ENCODE data around the gene NRXN2.

NRXN2 gene

DNA sequence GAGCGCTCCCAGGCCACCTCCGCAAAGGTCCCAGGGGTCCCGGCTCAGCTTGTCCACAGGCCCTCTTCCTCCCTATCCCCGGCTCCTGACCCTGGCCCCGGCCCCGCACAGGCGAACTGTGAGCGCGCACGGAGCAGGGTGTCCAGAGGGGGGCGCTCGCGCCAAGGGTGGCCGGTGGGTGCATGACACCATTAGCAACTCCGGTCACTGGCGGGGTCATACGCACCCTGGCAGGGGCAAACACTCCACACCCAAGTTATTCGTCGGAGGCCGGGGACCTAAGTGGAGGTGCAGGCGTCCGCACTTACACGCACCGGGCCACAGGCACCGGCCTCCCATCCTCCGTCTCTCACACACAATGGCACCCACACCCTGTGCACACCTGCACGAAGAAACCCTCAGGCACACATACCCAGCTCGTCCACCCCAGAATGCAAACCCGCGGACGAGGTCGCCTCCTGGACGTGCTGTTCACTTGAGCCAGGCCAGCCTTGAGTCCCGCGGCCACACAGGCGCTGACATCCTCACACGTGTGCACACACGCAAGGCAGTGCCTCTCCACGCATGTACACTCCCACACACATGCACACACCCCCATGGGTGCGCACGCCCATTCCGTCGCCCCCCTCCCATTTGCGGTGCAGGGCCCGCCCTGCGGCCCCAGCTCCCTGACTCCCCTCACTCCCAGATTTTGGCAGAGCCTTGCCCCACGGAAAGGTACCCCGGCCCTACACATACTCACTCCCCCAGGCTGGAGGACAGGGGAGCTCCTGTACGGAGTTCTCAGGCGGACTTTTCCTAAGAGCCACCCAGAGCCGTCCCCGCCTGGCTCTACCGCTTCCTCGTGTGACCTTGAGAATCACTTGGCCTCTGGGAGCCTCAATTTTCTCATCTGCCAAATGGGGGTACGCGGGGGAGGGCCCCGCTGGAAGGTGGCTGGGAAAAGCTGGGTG lies 20.9 kb upstream of the NRXN2 start, which contains the start of gene RASGRP2:
Gene RASGRP2 (minus strand): TSS at position 552 of the 953 bp plus-strand sequence. CDS start 1,276 bp downstream, outside the sequence.
- peak; percentile 69 to 73 for DNase-seq (ENCODE audit: low read depth in 2 of 2)

DNA sequence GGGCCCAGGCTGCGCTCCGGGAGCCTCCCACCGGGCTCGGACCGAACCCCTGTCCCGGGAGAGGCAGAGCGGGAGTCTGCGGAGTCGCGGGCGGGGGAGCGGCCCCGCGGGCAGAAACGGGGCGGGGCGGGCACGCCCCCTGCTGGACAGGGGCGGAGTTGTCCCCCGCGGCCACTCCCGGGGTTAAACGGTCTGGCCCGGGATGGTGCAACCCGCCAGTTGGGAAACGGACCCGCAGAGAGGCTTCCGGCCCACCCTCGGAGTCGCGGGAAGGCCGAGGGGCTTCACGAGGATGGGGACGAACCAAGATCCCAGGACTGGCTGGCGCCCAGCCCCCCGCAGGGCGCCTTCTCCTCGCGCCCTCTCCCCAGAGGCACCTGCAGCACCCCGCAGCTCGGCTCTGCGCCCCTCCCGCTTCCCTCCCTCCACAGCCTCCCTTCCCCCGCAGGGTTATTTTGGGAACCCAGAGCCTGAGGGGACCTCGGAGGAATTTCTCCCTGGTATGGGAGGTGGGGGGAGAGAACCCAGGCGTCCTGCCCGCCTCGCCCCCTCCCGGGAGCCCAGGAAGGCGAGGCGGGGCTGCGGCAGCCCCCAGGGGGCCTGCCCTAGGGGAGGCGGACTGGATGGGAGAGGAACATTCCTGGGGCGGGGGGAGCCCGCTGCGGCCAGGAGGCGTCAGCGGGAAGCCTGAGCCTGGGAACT lies 20.0 kb upstream of the NRXN2 start:
- DNase-seq (ENCODE audit: low read depth in 2 of 2) = peak; percentile 66 to 68

DNA sequence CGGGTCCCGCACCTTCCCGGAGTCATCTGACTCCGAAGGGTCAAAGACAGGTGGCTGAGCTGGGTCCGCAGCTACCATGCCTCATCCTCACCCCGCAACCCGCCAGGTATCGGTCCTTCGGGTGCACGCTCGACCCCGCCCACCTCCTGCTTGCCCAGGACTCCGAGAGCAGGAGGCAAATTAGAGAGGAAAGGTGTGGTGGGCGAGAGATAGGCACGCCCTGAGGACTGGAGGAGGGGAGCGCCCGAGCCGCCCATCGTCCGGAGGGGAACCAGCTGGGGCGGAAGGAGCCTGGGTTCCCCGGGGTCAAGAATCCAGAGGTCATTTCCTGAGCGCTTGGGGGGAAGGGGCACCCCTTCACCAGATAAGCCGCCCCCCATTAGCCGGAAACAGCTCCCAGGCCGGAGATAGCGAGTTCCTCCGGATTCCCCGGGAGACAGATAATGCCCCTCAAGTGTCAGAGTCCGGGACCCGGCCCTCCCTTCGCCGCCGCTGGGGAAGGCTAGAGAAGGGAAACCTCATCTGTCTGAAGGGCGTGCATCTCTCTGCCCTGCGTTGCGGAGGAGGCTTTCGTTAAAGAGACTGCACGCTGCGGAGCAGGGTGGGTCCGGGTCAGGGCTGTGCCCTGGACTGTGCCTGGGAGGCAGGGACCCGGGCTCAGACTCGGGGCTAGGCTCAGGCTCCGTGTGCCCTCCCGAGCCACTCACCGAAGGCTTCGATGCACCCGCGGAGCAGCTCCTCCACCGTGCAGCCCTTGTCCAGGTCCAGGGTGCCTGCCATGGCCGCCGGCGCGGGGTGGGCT lies 19.3 kb upstream of the NRXN2 start:
- DNase-seq (ENCODE audit: low read depth in 2 of 2) = no peak

DNA sequence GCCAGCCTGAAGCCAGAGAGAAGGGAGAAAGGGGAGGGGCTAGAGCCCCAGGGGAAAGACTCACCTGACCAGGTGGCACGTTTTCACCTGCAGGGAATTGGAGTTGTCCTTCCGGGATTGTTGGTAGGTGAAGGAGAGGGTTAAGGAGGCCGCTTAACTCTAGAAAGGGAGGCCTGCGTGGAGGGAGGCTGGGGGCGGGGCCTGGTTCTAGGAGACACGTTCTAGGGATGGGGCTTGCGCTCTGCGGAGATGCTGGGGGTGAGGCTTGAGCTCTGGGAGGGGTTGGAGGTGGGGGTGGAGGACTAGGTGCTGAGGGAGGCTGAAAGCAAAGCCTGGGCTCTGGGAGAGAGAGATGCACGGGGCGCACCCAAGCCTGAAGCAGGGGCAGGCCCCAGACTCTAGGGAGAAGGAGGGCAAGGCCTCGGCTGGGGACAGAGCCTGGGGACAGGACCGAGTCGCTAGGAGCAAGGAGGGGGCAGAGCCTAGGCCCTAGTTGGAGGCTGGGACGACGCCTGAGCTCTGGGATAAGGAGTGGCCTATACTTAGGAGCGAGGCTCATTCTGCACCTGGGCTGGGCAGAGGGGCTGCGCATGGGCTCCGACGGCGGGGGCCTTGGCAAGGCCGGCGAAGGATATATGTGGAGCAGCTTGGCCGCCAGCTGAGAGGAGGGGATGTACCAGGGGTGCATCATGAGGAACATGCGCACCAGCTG lies 18.5 kb upstream of the NRXN2 start:
- DNase-seq (ENCODE audit: low read depth in 2 of 2) = no peak

DNA sequence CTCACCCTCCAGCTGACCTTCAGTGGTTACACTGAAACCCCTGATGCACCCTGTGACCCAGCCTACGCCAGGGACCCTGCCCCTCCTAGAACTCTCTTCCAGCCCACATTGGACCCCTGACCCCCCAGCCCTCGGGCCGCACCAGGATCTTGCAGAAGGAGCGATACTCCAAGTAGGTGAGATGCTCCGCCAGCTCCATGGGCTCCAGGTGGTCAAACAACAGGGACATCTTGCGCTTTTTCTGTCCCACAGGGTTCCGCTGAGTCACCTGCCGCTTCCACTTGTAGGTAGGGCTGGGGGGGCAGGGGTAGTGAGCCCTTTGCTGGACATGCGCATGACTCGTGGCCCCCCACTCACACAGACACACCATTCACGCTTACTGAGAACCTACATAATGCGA lies 16.9 kb upstream of the NRXN2 start:
- DNase-seq (ENCODE audit: low read depth in 2 of 2) = no peak

DNA sequence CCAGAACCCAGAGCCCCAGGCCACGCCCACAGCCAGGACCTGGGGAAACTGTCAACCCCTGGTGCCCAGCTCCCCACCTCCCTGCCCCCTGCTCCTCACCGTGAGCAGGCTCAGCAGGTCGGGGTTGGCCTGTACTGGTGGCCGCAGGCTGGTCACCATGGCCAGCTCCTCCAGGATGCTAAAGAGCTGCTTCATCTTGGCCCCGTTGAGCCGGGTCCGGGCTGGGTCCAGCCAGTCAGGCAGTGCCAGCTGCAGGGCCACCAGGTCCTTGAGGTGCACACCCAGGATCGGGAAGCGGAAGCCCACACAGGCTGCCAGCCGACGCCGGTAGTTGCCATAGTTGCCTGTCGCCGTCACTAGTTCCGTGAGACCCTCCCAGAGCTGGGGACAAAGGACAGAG lies 13.7 kb upstream of the NRXN2 start:
- DNase-seq (ENCODE audit: low read depth in 2 of 2) = no peak

DNA sequence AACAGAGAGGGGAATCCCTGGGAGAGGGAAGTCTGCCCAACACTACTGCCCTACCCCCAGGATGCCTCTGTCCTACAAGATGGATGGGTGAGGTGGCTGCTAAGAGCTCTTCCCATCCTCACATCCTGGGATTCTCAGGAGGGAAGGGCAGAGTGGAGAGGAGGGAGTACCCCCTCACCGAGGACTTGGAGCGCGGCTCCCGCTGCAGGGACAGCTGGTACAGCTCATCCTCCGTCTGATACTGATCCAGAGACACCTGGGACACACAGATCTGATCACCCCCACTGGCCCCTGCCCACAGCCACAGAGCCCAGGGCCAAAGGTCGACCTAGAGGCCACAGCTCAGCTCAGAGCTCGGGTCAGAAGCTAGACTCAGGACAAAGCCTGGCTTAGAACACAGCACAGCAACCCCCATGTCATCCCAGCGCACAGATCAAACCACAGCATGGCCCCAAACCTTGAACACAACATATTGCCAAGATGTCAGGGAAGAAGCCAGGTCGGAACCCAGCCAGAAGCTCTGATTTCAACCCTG lies 12.8 kb upstream of the NRXN2 start:
- DNase-seq (ENCODE audit: low read depth in 2 of 2) = no peak

DNA sequence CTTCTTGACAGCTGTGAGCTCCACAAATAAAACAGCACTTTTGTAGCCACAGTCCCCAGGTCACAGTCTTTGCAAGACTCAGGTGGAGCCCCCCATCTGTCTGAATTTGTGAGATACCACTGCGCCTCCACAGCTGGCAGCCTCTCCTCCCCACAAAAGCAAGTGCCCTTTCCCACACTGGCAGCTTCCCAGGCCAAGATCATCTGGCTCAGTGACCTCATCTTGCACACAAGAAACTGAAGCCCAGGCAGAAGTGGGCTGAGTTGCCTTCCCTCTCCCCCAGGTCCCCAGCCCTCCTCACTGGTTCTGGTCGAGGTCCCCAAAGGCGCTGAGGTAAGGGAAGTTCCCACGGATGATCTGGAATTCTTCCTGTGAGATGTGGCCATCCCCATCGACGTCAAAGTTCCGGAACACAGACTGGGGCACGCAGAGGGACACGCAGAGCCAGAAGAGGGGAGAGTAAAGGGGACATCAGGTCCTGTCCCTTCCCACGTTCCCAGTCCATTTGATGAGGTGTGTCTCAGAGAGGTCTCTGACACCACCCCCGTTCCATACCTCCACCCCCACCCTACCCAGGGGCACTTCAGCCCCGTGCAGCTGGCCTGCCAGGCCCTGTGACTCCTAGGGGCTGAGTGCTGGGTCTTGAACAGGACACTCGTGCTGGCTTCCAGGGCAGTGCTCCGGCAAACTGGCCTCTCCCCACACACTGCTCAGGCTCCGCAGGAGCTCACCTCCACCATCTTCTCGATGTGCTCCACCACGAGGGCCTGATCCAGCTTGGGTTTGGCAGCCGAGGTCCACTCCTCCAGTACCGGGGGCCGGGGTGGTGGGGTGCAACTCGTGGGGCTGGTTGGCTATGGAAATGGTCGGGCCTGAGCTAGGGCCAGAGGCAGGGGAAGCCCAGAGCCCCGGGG lies 12.1 kb upstream of the NRXN2 start:
- no peak for DNase-seq (ENCODE audit: low read depth in 2 of 2)

DNA sequence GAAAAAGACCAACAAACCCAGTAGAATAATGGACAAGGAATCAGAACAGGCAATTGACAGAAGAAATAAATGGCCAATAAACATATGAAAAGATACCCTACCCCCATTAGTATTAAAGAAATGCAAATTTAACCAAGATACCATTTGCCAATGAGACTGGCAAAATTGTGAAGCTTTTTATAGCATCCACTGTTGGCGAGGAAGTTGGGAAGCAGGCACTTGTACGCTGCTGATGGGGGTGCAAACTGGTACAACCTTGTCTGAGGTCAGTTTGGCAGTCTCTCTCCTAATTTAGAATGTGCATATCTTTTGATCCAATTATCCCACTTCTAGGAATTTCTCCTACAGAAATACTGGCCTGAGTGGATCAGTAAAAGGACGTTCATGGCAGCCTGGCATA lies 8.6 kb upstream of the NRXN2 start:
- no peak for DNase-seq (ENCODE audit: low read depth in 2 of 2)

DNA sequence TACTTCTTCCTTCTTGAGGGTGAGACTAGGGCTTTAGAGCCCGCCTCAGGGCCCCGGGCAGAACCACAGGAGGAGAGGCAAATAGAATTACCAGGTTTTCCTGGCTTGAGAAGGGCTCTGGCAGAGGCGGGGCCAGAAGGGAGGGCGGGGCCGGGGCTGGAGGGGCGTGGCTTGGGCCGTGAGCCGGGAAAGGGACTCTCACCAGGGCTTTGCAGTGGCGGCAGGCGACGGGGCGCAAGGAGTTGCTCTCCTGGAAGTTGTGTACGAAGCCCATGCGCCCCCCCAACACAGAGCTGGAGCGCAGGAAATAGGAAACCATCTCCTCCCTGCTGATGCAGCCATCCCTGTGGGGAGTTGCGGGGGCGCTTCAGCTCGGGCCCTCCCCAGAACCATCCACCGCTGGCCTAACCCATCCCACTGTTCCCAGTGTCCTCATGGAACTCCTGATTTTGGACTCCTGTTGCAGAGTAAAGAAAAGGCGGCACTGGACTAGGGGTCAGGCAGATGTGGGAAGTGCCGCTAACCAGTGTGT lies 6.9 kb upstream of the NRXN2 start:
- DNase-seq (ENCODE audit: low read depth in 2 of 2) = peak in 1 of 2 donors; percentile 28

DNA sequence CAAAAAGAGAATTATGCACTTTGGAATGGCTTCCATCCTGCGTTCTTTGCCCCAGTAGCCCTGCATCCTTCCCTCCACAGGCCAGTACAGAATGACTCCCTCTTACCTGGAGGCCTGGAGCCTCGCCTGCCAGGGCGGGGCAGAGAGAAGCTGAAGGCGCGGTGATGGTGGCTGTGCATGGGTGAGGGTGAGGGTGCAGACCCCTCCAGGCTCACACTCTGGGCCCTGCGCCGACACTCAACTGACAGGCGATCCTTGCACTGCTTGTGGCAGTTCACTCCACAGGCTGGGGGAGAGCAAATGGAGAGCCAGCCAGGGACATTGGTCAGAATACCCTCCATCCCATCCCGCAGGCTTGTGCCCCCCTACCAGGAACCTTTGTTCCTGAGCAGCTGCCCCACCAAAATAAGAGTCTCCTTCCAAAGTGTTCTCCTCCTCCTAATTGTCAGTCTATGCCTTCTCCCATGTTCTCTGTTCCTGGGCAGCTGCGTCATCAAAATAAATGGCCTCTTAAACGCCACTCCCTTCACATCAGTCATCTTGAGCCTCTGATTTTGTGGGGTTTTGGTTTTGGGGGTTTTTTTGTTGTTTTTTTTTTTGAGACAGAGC lies 5.9 kb upstream of the NRXN2 start:
- DNase-seq (ENCODE audit: low read depth in 2 of 2) = no peak

DNA sequence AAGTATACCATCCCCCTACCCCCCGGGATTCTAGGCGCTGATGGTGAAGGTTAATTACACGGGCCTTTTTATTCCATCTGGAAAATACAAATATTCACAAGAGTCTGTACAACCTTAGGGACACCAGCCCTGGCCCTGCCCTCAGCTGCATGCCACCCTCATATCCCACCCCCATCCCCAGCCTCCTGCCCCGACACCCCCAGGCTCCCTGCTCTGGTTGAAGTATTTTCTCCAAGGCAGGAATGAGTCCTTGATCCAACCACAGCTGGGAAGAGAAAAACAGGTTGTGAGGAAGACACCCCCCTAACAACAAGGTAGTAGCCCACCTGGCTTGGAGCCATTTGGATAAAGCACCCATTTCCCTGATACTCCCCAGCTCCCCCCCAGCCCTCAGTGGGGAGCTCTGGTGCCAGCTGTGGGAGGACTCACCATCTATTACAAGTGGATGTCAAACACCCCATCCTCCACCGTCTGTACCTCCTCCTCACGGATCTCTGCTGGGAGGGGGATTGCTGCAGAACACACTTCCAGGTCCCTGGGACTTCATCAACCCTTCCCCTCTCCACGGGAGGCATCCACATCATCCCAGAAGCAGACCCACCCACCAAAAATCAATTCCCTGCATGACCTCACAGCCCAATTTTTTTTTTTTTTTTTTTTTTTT lies 4.0 kb upstream of the NRXN2 start:
- no peak for DNase-seq (ENCODE audit: low read depth in 2 of 2)

DNA sequence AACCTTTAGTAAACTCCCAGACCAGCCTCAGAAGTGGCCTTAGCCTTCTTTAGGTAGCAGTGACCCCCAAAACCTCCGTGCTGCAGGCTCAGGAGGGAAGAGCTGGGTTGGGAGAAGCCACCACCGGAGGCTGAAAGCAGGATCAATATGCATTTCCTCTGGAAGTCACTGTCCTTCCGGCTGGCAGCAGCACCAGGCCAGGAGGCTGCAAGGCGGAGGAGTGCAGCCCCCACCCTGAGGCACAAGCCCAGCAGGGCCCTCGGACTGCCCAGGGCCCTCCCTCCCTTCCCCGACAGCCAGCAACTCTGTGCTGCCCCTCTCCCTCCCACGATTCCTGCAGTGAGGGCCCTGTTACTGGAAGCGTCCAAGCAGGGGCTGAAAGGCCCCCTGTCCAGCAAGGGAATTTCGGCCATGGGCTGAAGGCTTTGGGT lies 3.2 kb upstream of the NRXN2 start:
- no peak for DNase-seq (ENCODE audit: low read depth in 2 of 2)

DNA sequence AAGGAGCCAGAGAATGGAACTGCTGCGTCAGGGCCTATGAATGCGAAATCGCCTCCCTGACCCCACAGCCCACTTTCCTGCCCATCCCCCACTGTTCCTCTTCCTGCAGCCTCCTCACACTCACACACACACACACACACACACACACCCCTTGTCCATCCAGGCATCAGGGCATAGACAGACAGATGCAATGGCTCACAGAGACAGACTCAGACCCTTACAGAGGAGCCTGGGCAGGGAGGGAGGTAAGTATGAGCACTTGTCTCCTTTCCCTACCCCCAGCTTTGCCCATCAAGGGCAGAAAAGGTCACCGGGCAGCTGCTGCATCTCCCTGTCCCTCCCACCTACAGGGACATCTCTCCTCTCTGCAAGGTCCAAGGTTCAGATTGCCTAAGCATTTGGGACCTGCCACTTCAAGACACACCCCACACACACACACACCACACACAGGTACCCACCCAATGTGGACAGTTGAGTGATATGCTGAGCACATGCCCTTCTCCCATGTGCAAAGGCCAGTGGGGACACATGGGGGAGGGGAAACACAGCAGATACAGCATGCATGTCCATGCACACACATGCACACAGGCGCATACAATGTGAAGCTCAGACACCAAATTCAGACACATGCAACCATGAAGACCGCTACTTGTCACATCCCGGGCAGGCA lies 2.0 kb upstream of the NRXN2 start:
- no peak for DNase-seq (ENCODE audit: low read depth in 2 of 2)

DNA sequence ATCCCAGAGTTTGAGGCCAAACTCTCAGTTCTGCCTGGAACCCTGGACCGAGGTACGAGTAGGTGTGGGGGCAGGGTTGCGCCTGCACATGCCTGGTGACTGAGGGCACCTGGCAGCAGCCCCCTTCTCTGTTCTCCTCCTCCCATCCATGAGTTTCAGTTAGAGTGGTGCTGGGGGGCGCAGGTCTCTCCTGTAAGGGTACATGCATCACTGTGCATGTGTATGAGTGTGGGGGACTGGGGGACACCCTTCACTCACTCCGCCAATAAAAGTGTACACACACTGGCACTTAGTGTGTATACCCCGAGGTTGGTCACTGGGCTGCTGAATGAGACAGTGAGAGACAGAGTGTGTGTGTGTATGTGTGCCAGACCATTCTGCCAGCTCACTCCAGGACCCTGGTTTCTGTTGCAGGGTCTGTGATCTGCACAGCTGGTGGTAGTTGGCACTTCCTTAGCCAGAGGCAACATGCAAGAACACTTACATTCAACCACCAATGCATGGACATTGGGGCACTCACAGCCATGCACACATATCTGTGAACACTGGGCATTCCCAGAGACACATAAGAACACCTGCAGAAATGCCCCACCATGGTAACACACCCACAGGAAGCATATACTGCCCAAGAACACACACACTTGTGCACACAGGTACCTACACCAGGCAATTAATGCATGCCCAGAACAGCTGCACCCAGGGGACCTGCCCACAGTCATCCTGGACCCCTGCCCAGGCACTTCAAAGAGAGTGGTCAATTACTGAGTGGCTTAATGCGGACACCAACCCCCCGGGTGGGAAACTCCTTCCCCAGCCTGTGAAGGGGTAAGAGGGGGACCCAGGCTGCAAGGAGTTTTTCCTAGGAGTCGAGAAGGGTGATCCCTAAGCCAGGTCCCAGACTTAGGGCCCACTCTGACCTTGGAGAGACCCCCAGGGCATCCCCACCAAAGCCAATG lies 1.2 kb upstream of the NRXN2 start:
- DNase-seq (ENCODE audit: low read depth in 2 of 2) = no peak

DNA sequence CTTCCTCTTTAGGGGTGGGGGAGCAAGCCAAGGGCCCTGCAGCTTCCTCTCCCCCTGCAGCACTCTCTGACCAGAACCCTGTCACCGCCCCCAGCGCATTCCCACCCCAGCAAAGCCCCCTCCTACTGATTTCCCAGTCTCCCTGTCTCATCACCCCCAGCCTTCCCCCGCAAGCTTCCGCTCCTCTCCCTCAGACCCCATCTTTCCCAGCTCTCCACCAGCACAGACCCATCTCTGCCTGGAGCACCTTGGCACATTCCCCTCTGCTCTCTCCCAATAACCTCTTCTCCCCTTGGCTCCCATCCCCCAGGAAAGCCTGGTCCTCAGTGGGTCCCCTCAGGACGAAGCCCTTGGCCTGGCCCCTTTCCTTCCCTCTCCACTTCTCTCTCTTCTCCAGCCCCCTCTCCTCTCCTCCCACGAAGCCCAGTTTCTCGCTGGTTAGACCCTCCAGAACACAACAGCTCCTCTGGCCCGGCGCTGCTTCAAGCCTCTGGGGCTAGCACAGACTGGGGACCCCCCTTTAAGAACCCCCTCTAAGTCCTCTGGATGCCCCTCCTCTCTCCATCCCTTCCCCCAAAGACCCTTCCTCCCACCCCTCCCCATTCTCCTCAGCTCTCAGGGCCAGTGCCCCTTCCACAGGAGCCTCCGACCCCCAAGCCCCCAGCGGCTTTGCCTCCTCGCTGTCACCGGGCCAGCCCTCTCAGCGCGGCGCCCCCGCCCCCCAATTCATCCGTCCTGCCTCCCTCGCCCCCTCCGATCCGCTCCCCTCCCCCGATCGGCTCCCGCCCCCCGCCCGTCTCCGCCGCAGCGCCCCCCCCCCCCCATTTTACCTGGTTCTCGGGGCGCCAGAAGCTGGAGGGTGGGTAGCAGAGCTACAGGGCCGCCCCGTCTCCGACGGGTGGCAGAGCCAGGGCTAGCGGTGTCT lies 594 bp downstream of the NRXN2 start:
- DNase-seq (ENCODE audit: low read depth in 2 of 2) = no peak

All from stimulated activated CD8-positive, alpha-beta memory T cell treated with anti-CD3 and anti-CD28 coated beads, Interleukin-2, amount 100 ng/mL, for 48 hours (primary cell).